ENCODE results near the gene KLK15. TPM values are rescaled to one million over a fixed set of nuclear protein-coding genes. Genes with fewer than 3 reads are reported as not detected.

KLK15 gene
- total RNA-seq, 4 donors from 2014 or later: 1.3 to 3.8 TPM; not detected in 2

DNA sequence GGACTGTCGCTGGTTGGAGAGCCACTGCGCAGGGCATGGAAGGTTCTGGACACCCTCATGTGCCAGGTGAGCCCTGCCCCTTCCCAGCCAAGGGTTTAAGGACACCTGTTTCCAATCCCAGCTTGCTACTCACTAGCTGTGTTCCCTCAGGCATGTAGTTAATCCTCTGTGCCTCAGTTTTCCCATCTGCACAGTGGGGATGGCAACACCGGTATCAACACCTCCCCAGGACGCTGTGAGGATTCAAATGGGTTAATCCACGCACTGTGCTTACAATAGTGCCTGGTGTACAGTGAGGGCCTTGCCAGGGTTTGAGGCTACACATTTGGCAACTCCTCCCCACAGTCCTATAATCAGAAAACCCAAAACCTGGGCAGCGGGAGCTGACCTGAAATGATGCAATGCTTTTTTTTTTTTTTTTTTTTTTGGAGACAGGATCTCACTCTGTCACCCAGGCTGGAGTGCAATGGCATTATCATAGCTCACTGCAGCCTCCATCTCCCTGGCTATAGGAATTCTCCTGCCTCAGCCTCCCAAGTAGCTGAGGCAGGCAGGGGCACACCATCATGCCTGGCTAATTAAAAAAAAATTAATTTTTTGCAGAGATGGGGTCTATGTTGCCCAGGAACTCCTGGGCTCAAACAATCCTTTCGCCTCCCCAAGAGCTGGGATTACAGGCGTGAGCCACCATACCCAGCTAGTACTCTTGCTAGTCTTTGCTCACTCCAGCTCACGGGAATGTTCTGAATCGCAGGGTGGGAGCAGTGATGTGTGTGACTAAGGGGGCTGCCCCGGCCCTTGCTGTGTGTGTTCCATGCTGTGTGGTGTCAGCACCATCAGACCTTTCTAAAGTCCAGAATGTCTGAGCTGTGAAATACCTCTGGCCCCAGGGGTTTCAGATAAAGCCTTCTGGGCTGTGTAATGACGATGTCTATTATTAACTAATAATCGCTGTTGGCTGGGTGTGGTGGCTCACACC is 40.8 kb downstream of the KLK15 start:
- intact Hi-C loops (cut with DNase I; ENCODE audit: low total_unique reads): no loop called here
- no peaks in the 10 kb centered on the region for H3K9me3 ChIP-seq
- H3K4me3 ChIP-seq: no peak overlapping the region
- H3K4me1 ChIP-seq: no peaks in the 10 kb centered on the region
- TF ChIP-seq POLR2A (IDR thresholded peaks at IDR 0.05) (no peak), POLR2AphosphoS5 (IDR thresholded peaks at IDR 0.05) (no peak), EP300 (IDR thresholded peaks at IDR 0.05; ENCODE audit: low read depth) (no peak)
- TF ChIP-seq, protein P1, sequence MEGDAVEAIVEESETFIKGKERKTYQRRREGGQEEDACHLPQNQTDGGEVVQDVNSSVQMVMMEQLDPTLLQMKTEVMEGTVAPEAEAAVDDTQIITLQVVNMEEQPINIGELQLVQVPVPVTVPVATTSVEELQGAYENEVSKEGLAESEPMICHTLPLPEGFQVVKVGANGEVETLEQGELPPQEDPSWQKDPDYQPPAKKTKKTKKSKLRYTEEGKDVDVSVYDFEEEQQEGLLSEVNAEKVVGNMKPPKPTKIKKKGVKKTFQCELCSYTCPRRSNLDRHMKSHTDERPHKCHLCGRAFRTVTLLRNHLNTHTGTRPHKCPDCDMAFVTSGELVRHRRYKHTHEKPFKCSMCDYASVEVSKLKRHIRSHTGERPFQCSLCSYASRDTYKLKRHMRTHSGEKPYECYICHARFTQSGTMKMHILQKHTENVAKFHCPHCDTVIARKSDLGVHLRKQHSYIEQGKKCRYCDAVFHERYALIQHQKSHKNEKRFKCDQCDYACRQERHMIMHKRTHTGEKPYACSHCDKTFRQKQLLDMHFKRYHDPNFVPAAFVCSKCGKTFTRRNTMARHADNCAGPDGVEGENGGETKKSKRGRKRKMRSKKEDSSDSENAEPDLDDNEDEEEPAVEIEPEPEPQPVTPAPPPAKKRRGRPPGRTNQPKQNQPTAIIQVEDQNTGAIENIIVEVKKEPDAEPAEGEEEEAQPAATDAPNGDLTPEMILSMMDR (IDR thresholded peaks at IDR 0.05): no peak
- H3K27ac ChIP-seq: no peak overlapping the region
- 73 to 83% methylated on average over 1 to 13 of the region's 13 CpGs for WGBS, 2 donors (ENCODE audit: low coverage in 1 of 2)
- DNase-seq: no peak
- H3K36me3 ChIP-seq: no peaks in the 10 kb centered on the region
- in situ Hi-C loops (cut with MboI; ENCODE audit: low pct_ligation_motif_present in 1 of 4, low pct_unique_long_range_greater_than_20kb in 1 of 4, low sequenced_read_pairs in 3 of 4): loop anchor here in 2 of 4 donors (25.0 kb wide), 1 partner anchor 255 kb away; no protein-coding TSS in a partner anchor
- peaks cover 8% of the 10 kb centered on the region for H3K27me3 ChIP-seq

DNA sequence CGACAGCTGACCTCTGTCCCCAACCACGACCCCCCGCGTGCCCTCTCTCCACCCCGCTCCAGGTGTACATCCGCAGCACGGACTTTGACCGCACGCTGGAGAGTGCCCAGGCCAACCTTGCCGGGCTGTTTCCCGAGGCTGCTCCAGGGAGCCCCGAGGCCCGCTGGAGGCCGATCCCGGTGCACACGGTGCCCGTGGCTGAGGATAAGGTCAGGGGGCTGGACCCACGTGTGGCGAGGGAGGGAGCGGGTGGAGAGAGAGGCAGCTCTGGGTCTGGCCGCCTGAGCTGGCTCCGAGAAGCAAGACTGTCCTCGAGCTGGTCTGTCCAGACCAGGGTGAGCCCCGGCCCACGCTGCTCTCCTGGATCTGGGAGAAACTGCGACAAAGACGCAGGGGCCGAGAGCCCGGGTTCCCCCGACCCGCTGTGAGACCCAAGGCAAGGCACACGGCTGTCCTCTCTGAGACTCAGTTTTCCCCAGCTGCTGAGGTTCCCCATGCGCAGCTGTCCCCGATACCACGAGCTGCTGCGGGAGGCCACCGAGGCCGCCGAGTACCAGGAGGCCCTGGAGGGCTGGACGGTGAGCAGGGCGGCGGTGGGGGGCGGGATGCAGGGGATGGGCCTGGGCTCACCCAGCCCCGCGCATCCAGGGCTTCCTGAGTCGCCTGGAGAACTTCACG is 41.6 kb downstream of the KLK15 start:
- H3K9me3 ChIP-seq: no peaks in the 10 kb centered on the region
- H3K27ac ChIP-seq: no peak overlapping the region
- in situ Hi-C loops (cut with MboI; ENCODE audit: low pct_ligation_motif_present in 1 of 4, low pct_unique_long_range_greater_than_20kb in 1 of 4, low sequenced_read_pairs in 3 of 4) (loop anchor here in 2 of 4 donors (25.0 kb wide), 1 partner anchor 254 kb away; no protein-coding TSS in a partner anchor), intact Hi-C loops (cut with DNase I; ENCODE audit: low total_unique reads) (no loop called here)
- no peak for DNase-seq
- no peak overlapping the region for H3K4me3 ChIP-seq
- TF ChIP-seq, protein P1 (IDR thresholded peaks at IDR 0.05): no peak
- TF ChIP-seq EP300 (IDR thresholded peaks at IDR 0.05; ENCODE audit: low read depth) (no peak), POLR2A (IDR thresholded peaks at IDR 0.05) (no peak), POLR2AphosphoS5 (IDR thresholded peaks at IDR 0.05) (no peak)
- H3K4me1 ChIP-seq: no peaks in the 10 kb centered on the region
- WGBS, 2 donors (ENCODE audit: low coverage in 1 of 2): 64% methylated on average over 47 of the region's 47 CpGs; no CpG with 5 or more reads in 1 of the 2 donors
- peaks cover 8% of the 10 kb centered on the region for H3K27me3 ChIP-seq
- H3K36me3 ChIP-seq: no peaks in the 10 kb centered on the region

DNA sequence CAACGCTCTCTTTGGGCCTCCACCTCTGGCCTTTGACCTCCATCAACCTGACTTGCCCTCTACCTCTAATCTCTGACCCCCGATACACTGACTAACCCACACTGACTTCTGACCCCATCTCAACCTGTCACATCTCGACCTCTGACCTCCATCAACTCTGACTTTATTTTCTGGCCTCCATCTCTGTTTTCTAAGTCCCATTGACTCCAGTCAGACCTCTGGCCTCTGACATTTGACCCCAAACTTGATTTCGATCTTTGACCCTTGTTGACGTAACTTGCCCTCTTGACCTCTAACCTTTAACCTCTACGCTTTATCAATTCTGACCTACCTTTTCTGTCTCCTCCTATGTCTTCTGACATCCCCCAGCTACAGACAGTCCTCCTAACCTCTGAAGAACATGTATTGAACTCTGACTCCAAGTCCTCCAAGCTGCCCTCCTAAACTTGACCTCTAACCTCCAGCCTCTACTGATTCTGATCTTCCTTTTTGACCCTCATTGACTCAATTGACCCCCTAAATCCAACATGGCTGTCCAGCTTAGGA is 42.4 kb downstream of the KLK15 start:
- Histone ChIP-seq H3K36me3 (no peaks in the 10 kb centered on the region), H3K4me3 (no peak overlapping the region), H3K4me1 (no peaks in the 10 kb centered on the region), H3K9me3 (no peaks in the 10 kb centered on the region), H3K27ac (no peak overlapping the region), H3K27me3 (peaks cover 8% of the 10 kb centered on the region)
- in situ Hi-C loops (cut with MboI; ENCODE audit: low pct_ligation_motif_present in 1 of 4, low pct_unique_long_range_greater_than_20kb in 1 of 4, low sequenced_read_pairs in 3 of 4) (loop anchor here in 2 of 4 donors (25.0 kb wide), 1 partner anchor 254 kb away; no protein-coding TSS in a partner anchor), intact Hi-C loops (cut with DNase I; ENCODE audit: low total_unique reads) (no loop called here)
- TF ChIP-seq POLR2A (IDR thresholded peaks at IDR 0.05): no peak
- no peak for TF ChIP-seq EP300 (IDR thresholded peaks at IDR 0.05; ENCODE audit: low read depth)
- no peak for TF ChIP-seq POLR2AphosphoS5 (IDR thresholded peaks at IDR 0.05)
- TF ChIP-seq, protein P1 (IDR thresholded peaks at IDR 0.05): no peak
- no peak for DNase-seq
- 79 to 83% methylated on average over 6 of the region's 6 CpGs for whole genome bisulfite sequencing, 2 donors (ENCODE audit: low coverage in 1 of 2)

DNA sequence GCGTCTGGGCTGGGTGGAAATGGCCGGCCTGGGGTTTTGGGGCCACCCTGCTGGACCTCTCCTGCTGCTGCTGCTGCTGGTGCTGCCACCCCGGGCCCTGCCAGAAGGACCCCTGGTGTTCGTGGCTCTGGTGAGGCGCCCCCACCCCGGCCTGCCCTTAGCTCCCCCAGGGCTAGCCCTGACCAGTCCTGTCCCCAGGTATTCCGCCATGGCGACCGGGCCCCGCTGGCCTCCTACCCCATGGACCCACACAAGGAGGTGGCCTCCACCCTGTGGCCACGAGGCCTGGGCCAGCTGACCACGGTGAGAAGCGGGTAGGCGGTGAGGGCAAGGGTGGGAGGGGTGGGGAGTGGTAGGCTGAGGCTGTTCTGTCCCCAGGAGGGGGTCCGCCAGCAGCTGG is 43.0 kb downstream of the KLK15 start, which contains the start of gene ACP4:
ACP4 (plus strand) TSS at position 20 of the 400 bp plus-strand sequence; CDS start at position 20, 0 bp downstream.
- in situ Hi-C loops (cut with MboI; ENCODE audit: low pct_ligation_motif_present in 1 of 4, low pct_unique_long_range_greater_than_20kb in 1 of 4, low sequenced_read_pairs in 3 of 4) (loop anchor here in 2 of 4 donors (25.0 kb wide), 1 partner anchor 253 kb away; no protein-coding TSS in a partner anchor), intact Hi-C loops (cut with DNase I; ENCODE audit: low total_unique reads) (no loop called here)
- Histone ChIP-seq H3K9me3 (no peaks in the 10 kb centered on the region), H3K27ac (no peak within 1 kb of the TSS), H3K27me3 (peaks cover 8% of the 10 kb centered on the region), H3K4me3 (no peak within 1 kb of the TSS), H3K36me3 (no peaks in the 10 kb centered on the region), H3K4me1 (no peaks in the 10 kb centered on the region)
- TF ChIP-seq EP300 (IDR thresholded peaks at IDR 0.05; ENCODE audit: low read depth) (no peak), POLR2AphosphoS5 (IDR thresholded peaks at IDR 0.05) (no peak), POLR2A (IDR thresholded peaks at IDR 0.05) (no peak)
- TF ChIP-seq, protein P1 (IDR thresholded peaks at IDR 0.05): no peak
- 90 to 100% methylated on average over 1 to 13 of the region's 15 CpGs for whole genome bisulfite sequencing, 2 donors (ENCODE audit: low coverage in 1 of 2)
- DNase-seq: no peak

Data from transverse colon (tissue), 4 donors.